Stimulated activated naive CD4-positive, alpha-beta T cell (primary cell): Measurements from ENCODE around the gene LCN10.
"Not testable (repeated sequence)": the region's sequence is repeated elsewhere in the genome, so short reads cannot be mapped to it uniquely, and the experiment has no call there.

Source experiments
- DNase-seq, 6 experiments: peaks; one replicate each; lab custom pipeline; 2025; lab: John Stamatoyannopoulos, UW

The LCN10 gene

GRCh38 chr9:136771907-136772415 lies 29.2 kb upstream of the LCN10 start:
- no peak for DNase-seq

GRCh38 chr9:136769710-136770191 lies 27.0 kb upstream of the LCN10 start:
- peak in 5 of 6 experiments; percentile 12 to 40 (median 20) for DNase-seq

DNA sequence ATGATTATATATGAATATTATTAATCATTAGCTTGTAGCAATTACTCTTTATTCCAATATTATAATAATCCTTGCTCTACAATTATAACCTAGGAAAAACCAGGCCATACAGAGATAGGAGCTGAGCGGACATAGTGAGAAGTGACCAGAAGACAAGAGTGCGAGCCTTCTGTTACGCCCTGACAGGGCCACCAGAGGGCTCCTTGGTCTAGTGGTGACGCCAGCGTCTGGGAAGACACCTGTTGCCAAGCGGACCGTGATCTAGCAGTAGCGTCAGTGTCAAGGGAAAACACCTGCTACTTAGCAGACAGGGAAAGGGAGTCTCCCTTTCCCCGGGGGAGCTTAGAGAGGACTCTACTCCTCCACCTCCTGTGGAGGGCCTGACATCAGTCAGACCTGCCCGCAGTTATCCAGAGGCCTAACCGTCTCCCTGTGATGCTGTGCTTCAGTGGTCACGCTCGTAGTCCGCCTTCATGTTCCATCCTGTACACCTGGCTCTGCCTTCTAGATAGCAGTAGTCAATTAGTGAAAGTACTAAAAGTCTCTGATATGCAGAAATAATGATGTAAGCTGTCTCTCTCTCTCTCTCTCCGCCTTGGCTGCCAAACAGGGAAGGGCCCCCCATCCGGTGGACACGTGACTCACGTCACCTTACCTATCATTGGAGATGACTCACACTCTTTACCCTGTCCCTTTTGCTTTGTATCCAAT lies 23.8 kb upstream of the LCN10 start:
- DNase-seq, result peak in 1 of 6 experiments; percentile 20

DNA sequence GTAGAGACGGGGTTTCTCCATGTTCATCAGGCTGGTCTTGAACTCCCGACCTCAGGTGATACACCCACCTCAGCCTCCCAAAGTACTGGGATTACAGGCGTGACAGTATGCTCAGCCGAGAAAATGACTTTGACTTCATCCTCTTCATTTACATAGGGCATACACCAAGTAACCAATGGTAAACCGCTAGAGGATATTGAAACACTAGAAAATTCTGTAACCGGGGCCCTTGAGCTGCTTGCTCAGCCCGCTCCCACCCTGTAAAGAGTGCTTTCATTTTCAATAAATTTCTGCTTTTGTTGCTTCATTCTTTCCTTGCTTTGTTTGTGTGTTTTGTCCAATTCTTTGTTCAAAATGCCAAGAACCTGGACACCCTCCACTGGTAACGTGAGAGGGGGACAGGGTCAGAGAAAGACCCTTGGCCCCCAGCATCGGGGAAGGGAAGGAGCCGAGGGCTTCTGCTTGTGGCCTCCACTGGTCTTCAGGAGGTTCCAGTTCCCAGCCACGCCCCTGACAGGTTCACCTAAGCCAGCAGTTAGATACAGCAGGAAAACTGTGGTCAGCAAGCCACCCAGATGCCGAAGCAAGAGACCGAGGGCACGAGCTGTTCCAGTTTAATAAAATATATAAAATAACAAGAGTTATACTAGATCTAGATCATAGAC lies 23.1 kb upstream of the LCN10 start:
- not testable (repeated sequence) for DNase-seq

DNA sequence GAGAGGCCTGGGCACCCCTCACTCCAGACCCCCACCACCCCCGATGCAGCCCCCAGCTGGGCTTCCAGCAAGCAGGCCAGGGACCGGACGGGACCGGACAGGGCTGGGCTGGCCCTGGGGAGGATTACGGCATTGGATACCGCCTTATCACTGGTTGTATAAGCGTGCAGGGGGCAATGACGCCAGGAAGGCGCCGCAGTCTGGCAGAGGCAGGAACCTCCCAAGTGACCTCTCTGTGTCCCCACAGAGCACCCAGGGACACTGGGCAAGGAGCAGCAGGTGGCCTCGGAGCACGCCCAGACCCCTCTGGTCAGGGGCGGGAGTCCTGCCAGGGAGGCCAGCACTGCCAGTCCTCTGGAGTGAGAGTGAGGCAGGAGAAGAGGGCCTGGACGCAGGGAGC lies 22.3 kb upstream of the LCN10 start:
- no peak for DNase-seq

- no peak for DNase-seq
These were observed 21.7 kb upstream of the LCN10 start, which contains the start of gene LCN15 for GRCh38 chr9:136764301-136764891. TSS of gene LCN15 (minus strand) at chr9:136764518. CDS start at chr9:136764488, 30 bp downstream.

DNA sequence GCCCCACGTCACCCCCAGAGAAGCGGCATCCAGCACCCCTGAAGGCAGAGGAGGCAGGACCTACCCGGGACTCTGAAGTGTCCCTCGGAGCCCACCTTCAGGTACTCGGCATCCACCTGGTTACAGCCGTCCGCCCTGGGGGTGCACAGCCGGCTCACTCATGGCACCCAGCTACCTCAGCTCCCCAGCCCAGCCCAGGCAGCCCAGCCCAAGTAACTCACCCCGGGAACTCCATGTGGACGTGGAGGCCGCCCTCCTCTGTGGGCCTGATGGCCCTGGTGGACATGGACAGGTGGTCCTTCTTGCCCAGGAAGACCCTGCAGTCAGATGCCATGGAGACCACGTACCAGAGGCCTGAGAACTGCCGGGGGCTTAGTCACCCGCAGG lies 20.9 kb upstream of the LCN10 start:
- DNase-seq, result no peak

DNA sequence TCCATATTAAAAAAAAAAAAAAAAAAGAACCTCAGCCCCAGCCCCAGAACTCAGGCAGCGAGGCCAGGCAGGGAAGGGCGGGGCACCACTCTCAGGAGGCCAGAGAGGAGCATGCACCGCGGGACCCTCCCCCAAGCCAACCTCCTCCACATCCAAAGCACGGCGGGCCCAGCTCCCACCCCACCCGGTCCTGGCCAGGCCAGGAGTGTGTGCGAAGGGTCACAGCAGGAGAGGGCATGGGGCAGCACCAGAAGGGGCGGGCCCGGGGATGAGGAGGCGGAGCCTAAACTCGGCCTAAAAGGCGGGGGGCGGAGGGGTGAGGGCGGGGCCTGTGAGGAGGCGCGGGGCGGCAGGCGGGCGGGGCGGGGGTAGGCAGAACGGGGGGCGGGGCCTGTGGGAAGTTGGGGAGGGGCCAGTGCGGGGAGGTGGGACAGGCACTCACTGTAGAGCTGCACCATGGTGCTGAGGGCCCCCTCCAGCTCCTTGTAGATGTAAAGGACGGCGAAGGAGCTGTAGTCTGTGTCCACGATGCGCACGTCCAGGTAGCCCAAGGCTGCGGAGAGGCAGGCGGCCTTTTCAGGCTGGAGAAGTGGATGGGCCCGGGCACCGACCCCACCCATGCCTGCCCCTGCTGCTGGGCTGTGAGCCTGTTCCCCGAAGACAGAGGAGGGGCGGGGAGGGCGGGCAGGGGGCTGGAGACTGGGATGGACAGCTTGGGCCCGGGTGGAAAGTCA lies 20.3 kb upstream of the LCN10 start:
- DNase-seq, result peak in 5 of 6 experiments; percentile 10 to 48 (median 33)

GRCh38 chr9:136762221-136762691 lies 19.5 kb upstream of the LCN10 start:
- DNase-seq, result no peak

- DNase-seq, result no peak
These were observed 18.8 kb upstream of the LCN10 start for GRCh38 chr9:136761545-136761981.

- not testable (repeated sequence) for DNase-seq
These were observed 18.2 kb upstream of the LCN10 start for GRCh38 chr9:136760834-136761544.

GRCh38 chr9:136760424-136760823 lies 17.7 kb upstream of the LCN10 start:
- DNase-seq, result no peak

- DNase-seq, result no peak
These were observed 16.9 kb upstream of the LCN10 start for GRCh38 chr9:136759436-136760325.

DNA sequence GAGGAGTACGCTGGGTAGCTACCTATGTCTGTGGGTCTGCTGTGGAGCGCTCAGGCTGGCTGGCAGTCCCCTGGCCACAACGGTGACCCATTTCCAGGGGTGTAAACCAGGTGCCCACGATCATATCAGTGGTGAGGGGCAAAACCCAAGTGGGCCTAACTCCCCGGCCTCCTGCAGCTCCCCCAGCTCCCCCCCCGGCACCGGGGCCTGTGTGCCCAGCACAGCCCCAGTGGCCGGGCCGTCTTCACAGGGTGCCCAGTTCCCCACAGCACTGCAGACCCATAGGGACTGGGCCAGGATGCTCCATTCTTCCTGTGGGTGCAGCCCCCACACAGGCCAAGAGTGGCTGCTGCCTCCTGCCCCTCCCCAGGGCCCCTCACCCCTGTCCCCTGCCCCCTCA lies 16.3 kb upstream of the LCN10 start:
- DNase-seq, result no peak

- DNase-seq, result no peak
These were observed 15.0 kb upstream of the LCN10 start for GRCh38 chr9:136757751-136758140.

GRCh38 chr9:136757328-136757727 lies 14.6 kb upstream of the LCN10 start:
- DNase-seq, result no peak

GRCh38 chr9:136756836-136757235 lies 14.1 kb upstream of the LCN10 start:
- DNase-seq, result no peak

DNA sequence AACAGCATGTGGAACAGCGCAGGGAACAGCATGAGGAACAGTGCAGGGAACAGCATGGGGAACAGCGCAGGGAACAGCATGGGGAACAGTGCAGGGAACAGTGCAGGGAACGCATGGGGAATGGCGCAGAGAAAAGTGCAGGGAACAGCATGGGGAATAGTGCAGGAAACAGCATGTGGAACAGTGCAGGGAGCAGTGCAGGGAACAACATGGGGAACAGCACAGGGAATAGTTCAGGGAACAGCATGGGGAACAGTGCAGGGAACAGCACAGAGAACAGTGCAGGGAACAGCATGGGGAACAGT lies 13.3 kb upstream of the LCN10 start:
- DNase-seq, result no peak

DNA sequence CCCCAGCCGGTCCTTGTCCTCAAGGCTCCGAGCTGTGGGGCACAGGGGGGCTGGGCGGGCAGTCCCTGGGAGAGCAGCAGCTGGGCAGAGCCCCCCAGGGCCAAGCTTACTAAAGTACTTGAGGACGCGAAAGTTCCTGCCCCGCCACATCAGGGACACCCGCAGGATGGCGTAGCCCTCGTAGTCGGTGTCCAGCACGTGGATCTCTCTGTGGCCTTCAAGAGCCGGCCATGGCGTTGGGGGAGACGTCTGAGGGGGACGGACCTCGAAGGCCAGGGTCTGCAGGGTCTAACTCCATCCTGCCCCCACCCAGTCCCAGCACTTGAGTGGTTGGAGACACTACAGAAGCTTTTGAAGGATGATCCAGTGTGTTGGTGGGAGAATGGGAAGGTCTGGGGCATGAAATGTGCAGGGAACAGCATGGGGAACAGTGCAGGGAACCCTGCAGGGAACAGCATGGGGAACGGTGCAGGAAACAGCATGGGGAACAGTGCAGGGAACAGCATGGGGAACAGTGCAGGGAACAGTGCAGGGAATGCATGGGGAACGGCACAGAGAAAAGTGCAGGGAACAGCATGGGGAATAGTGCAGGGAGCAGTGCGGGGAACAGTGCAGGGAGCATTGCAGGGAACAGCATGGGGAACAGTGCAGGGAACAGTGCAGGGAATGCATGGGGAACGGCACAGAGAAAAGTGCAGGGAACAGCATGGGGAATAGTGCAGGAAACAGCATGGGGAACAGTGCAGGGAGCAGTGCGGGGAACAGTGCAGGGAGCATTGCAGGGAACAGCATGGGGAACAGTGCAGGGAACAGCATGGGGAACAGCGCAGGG lies 12.8 kb upstream of the LCN10 start:
- not testable (repeated sequence) for DNase-seq
